Left lung (tissue), 10 donors: ENCODE results near the gene KCTD12. TPM values are rescaled to one million over a fixed set of nuclear protein-coding genes. Genes with fewer than 3 reads are reported as not detected.

Source experiments
- ATAC-seq: fragments of 200-7000 bp; cut with Tn5 transposase; one replicate; pipeline ENCODE4 v1.9.1; 2020; ENCODE audit warnings: moderate library complexity
- DNase-seq, 4 donors: peaks; one replicate each; pipeline ENCODE4 v3.0.0-alpha.2; 2013 to 2020
- H3K27ac ChIP-seq, 2 donors: fragments of 200-600 bp; sonication (generic) in 1 of 2; one replicate each; pipeline versions ENCODE4 v1.5.0 to v1.8.0; 2020 to 2021
- H3K27me3 ChIP-seq, 2 donors: fragments of 200-600 bp; sonication (generic) in 1 of 2; one replicate each; pipeline versions ENCODE4 v1.5.0 to v1.8.0; 2020 to 2021
- H3K36me3 ChIP-seq, 2 donors: fragments of 200-600 bp; sonication (generic) in 1 of 2; one replicate each; pipeline versions ENCODE4 v1.5.0 to v1.8.0; 2020 to 2021
- H3K4me1 ChIP-seq, 2 donors: fragments of 200-600 bp; one replicate each; pipeline ENCODE4 v1.8.0; 2021
- H3K4me3 ChIP-seq, 2 donors: fragments of 200-600 bp; sonication (generic) in 1 of 2; one replicate each; pipeline versions ENCODE4 v1.5.0 to v1.8.0; 2020 to 2021; ENCODE audit warnings: mild to moderate bottlenecking in 1 of 2
- H3K9me3 ChIP-seq, 2 donors: fragments of 200-600 bp; sonication (generic) in 1 of 2; one replicate each; pipeline versions ENCODE4 v1.5.0 to v1.8.0; 2020 to 2021
- CTCF ChIP-seq, 2 donors: fragments of 200-600 bp; sonication (generic) in 1 of 2; IDR thresholded peaks; one replicate each; pipeline versions ENCODE4 v1.5.0 to v1.8.0; 2021; ENCODE audit warnings: antibody characterized with exemption in 2 of 2
- intact Hi-C, 2 donors: fragments of 100-400 bp; cut with DNase I; formaldehyde crosslinking; loops; one replicate each; pipeline versions ENCODE4 v1.11.2 to v1.14.2; 2022
- polyA plus RNA-seq, 6 donors: library from polyadenylated mRNA; unstranded; fragments of 120-200 nt; gene quantifications; one replicate each; pipeline ENCODE4 v1.2.1, GENCODE V29; 2013; ENCODE audit not compliant: insufficient read length in 6 of 6
- total RNA-seq, 2 donors: library from RNA; stranded (reverse); fragmentation: NEBNext Ultra II Directional; extraction: Animal tissue kit (Norgen Biotek cat#: 25700); gene quantifications; one replicate each; pipeline ENCODE4 v1.2.1, GENCODE V29; 2021
- donor health status: DM: no; HTN: yes; CAD: no.
- donor health status: DM: no; HTN: no; CAD: no.

The KCTD12 gene
- total and polyA plus RNA-seq, 8 donors = 153 to 234 (median 180) TPM

GRCh38 chr13:76852986-76853385, 33.2 kb downstream of the KCTD12 start:
- Histone ChIP-seq H3K36me3 (no peaks in the 10 kb centered on the region), H3K27ac (no peak overlapping the region), H3K27me3 (no peaks in the 10 kb centered on the region), H3K4me1 (peaks cover 2 to 3% of the 10 kb centered on the region in 2 donors), H3K4me3 (no peak overlapping the region), H3K9me3 (no peaks in the 10 kb centered on the region)
- DNase-seq (no peak), ATAC-seq (peak; percentile 38)
- TF ChIP-seq CTCF (IDR thresholded peaks at IDR 0.05) = no peak
- intact Hi-C loops = no loop called here

- no peak for ATAC-seq
- H3K27me3 ChIP-seq = no peaks in the 10 kb centered on the region
- H3K4me1 ChIP-seq = peaks cover 2 to 3% of the 10 kb centered on the region in 2 donors
- no peaks in the 10 kb centered on the region for H3K36me3 ChIP-seq
- intact Hi-C loops = no loop called here
- no peak overlapping the region for H3K4me3 ChIP-seq
- DNase-seq = no peak
- H3K9me3 ChIP-seq = no peaks in the 10 kb centered on the region
- H3K27ac ChIP-seq = no peak overlapping the region
- no peak for TF ChIP-seq CTCF (IDR thresholded peaks at IDR 0.05)
These were observed 34.2 kb downstream of the KCTD12 start for GRCh38 chr13:76851961-76852360.

DNA sequence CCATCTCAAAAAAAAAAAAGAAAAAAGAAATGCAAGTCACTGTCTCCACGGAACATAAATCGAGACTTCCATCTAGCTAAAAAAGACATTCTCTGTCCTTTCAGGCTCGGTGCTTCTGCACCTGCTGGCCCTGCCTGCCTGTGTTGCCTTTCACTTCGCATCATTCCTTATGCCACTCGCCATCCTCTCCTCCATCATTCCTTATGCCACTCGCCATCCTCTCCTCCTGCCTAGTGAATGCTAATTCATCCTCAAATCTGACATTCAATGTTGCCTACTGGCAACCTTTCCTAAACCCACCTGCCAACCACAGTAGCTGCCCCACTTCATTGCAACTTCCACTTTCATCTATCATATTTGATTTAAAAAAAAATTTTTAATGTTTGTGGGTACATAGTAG, 36.7 kb downstream of the KCTD12 start:
- no peak for TF ChIP-seq CTCF (IDR thresholded peaks at IDR 0.05)
- Histone ChIP-seq H3K9me3 (no peaks in the 10 kb centered on the region), H3K4me3 (no peak overlapping the region), H3K27ac (no peak overlapping the region), H3K4me1 (peaks cover 2 to 3% of the 10 kb centered on the region in 2 donors), H3K27me3 (no peaks in the 10 kb centered on the region), H3K36me3 (no peaks in the 10 kb centered on the region)
- DNase-seq (no peak), ATAC-seq (no peak)
- intact Hi-C loops = no loop called here

DNA sequence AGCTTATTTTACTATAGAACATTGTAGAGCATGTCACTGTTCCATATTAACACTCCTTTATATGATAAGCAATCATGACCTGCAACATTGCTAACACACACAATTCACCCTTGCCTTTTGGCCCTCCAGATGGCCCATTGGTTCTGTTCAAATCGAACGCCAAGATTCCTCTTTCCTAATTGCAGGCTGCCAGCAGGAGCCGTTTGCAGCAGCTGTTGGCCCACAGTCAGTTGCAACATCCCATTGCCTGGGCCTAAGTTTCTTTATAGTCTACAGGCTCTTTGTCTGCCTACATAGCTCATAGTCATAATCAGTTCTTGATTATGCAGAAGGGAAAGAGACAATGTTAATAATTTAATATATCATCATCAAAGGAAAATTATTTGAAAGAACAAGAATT, 37.6 kb downstream of the KCTD12 start:
- no peak overlapping the region for H3K4me3 ChIP-seq
- no peaks in the 10 kb centered on the region for H3K36me3 ChIP-seq
- intact Hi-C loops = no loop called here
- H3K4me1 ChIP-seq = no peaks in the 10 kb centered on the region
- DNase-seq (peak in 2 of 4 donors; percentile 46 to 62), ATAC-seq (peak; percentile 38)
- TF ChIP-seq CTCF (IDR thresholded peaks at IDR 0.05) = no peak
- no peaks in the 10 kb centered on the region for H3K9me3 ChIP-seq
- H3K27me3 ChIP-seq = no peaks in the 10 kb centered on the region
- no peak overlapping the region for H3K27ac ChIP-seq

- ATAC-seq = no peak
- Histone ChIP-seq H3K27ac (no peak overlapping the region), H3K27me3 (no peaks in the 10 kb centered on the region), H3K9me3 (no peaks in the 10 kb centered on the region), H3K4me1 (no peaks in the 10 kb centered on the region), H3K4me3 (no peak overlapping the region), H3K36me3 (no peaks in the 10 kb centered on the region)
- TF ChIP-seq CTCF (IDR thresholded peaks at IDR 0.05) = no peak
- DNase-seq = no peak
- intact Hi-C loops = no loop called here
These were observed 39.8 kb downstream of the KCTD12 start for GRCh38 chr13:76846363-76846762.
